Colonic mucosa (tissue), 4 donors: Measurements from ENCODE around the gene CRABP2. TPM values are rescaled to one million over a fixed set of nuclear protein-coding genes. Genes with fewer than 3 reads are reported as not detected.

ENCODE experiments used
- DNase-seq: peaks from one replicate; pipeline ENCODE4 v3.0.0-alpha.2; 2020
- H3K27ac ChIP-seq: fragments of 200-600 bp; one replicate; pipeline ENCODE4 v1.8.0; 2021
- H3K27me3 ChIP-seq: fragments of 200-600 bp; one replicate; pipeline ENCODE4 v1.8.0; 2021
- H3K36me3 ChIP-seq: fragments of 200-600 bp; one replicate; pipeline ENCODE4 v1.8.0; 2021
- H3K4me1 ChIP-seq: fragments of 200-600 bp; one replicate; pipeline ENCODE4 v1.8.0; 2021; ENCODE audit warnings: mild to moderate bottlenecking
- H3K4me3 ChIP-seq: fragments of 200-600 bp; one replicate; pipeline ENCODE4 v1.8.0; 2021
- H3K9ac ChIP-seq, 2 donors: one replicate each; pipeline ENCODE4 v1.7.0; 2013; ENCODE audit warnings: control low read depth in 2 of 2, low read depth in 2 of 2, low read length in 2 of 2
- H3K9me3 ChIP-seq: fragments of 200-600 bp; one replicate; pipeline ENCODE4 v1.8.0; 2021
- CTCF ChIP-seq: fragments of 200-600 bp; IDR thresholded peaks from one replicate; pipeline ENCODE4 v1.8.0; 2022; ENCODE audit warnings: antibody characterized with exemption, mild to moderate bottlenecking
- intact Hi-C: fragments of 100-400 bp; cut with DNase I; formaldehyde crosslinking; loops from one replicate; pipeline ENCODE4 v1.14.1; 2022
- total RNA-seq, 2 donors: library from RNA; stranded (reverse); fragmentation: NEBNext Ultra II Directional in 1 of 2; extraction: Animal tissue kit (Norgen Biotek cat#: 25700) in 1 of 2; gene quantifications; one replicate each; pipeline ENCODE4 v1.2.1, GENCODE V29; 2021
- donor health status: healthy.
- donor health status: DM: no; HTN: no; CAD: no.
- donor health status: DM: no; HTN: no; CAD: no.

Gene CRABP2
- total RNA-seq, 2 donors from 2014 or later = 1.2 to 1.4 TPM

GRCh38 chr1:156725683-156726280 is 20.4 kb upstream of the CRABP2 start:
- Histone ChIP-seq H3K27ac (no peak overlapping the region), H3K4me3 (peak overlapping the region; percentile 24), H3K4me1 (peaks cover 28% of the 10 kb centered on the region), H3K9me3 (no peaks in the 10 kb centered on the region), H3K36me3 (peaks cover 10% of the 10 kb centered on the region), H3K9ac (peak overlapping the region in 1 of 2 donors; percentile 43), H3K27me3 (no peaks in the 10 kb centered on the region)
- intact Hi-C loops = loop anchor here (2.0 to 5.0 kb wide), 2 partner anchors 35 to 42 kb away; partner anchors contain the start of gene PRCC
- DNase-seq = peak; percentile 92
- peak; percentile 87 for TF ChIP-seq CTCF

DNA sequence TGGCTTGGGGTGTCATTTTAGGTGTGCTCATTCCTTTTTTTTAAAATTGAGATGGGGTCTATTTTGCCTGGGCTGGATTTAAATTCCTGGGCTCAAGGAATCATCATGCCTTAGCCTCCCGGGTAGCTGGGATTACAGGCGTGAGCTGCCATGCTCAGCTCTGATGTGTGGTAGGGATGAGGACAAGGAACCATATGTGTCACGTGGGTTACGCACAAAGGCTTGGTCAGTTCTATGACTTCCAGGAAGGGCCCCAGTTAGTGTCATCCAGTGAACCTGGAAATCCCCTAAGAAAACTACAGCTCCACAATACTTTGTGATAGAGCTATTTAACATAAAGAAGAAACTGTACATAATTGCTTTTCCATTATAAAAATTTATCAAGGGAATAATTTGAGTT is 16.2 kb upstream of the CRABP2 start:
- Histone ChIP-seq H3K9me3 (no peaks in the 10 kb centered on the region), H3K4me1 (peaks cover 15% of the 10 kb centered on the region), H3K9ac (no peak overlapping the region), H3K36me3 (peaks cover 10% of the 10 kb centered on the region), H3K4me3 (no peak overlapping the region), H3K27ac (no peak overlapping the region), H3K27me3 (no peaks in the 10 kb centered on the region)
- intact Hi-C loops = no loop called here
- DNase-seq = no peak
- TF ChIP-seq CTCF = no peak

GRCh38 chr1:156721131-156721530 is 15.7 kb upstream of the CRABP2 start:
- intact Hi-C loops = no loop called here
- no peak for DNase-seq
- no peak for TF ChIP-seq CTCF
- H3K27ac ChIP-seq = no peak overlapping the region
- no peaks in the 10 kb centered on the region for H3K27me3 ChIP-seq
- no peak overlapping the region for H3K9ac ChIP-seq
- H3K36me3 ChIP-seq = peaks cover 10% of the 10 kb centered on the region
- no peak overlapping the region for H3K4me3 ChIP-seq
- peaks cover 11% of the 10 kb centered on the region for H3K4me1 ChIP-seq
- no peaks in the 10 kb centered on the region for H3K9me3 ChIP-seq

- TF ChIP-seq CTCF = no peak
- Histone ChIP-seq H3K9ac (no peak overlapping the region), H3K4me1 (no peaks in the 10 kb centered on the region), H3K9me3 (no peaks in the 10 kb centered on the region), H3K27me3 (no peaks in the 10 kb centered on the region), H3K36me3 (no peaks in the 10 kb centered on the region), H3K4me3 (no peak overlapping the region), H3K27ac (no peak overlapping the region)
- no peak for DNase-seq
- intact Hi-C loops = loop anchor here (10.0 kb wide), 1 partner anchor 157 kb away; no protein-coding TSS in a partner anchor
These were observed 12.0 kb upstream of the CRABP2 start for GRCh38 chr1:156717351-156717750.

- Histone ChIP-seq H3K27ac (no peak overlapping the region), H3K4me3 (no peak overlapping the region), H3K27me3 (no peaks in the 10 kb centered on the region), H3K9me3 (no peaks in the 10 kb centered on the region), H3K4me1 (no peaks in the 10 kb centered on the region), H3K36me3 (no peaks in the 10 kb centered on the region), H3K9ac (no peak overlapping the region)
- intact Hi-C loops = loop anchor here (10.0 kb wide), 1 partner anchor 160 kb away; no protein-coding TSS in a partner anchor
- DNase-seq = no peak
- no peak for TF ChIP-seq CTCF
These were observed 9.4 kb upstream of the CRABP2 start for GRCh38 chr1:156714830-156715229.
